Hematopoietic multipotent progenitor cell treated with erythropoietin and hydrocortisone succinate and interleukin-3 and kit ligand, for 15 days (in vitro differentiated cells): ENCODE data around the gene PLD3.
"Not testable (repeated sequence)": the region's sequence is repeated elsewhere in the genome, so short reads cannot be mapped to it uniquely, and the experiment has no call there.

Experiments used
- DNase-seq: peaks from one replicate; pipeline ENCODE4 v3.0.0-alpha.2; 2015; ENCODE audit warnings: low spot score

Gene PLD3

GRCh38 chr19:40365613-40366401 is 17.3 kb downstream of the PLD3 start:
- peak; percentile 73 for DNase-seq

GRCh38 chr19:40366697-40367561 is 18.4 kb downstream of the PLD3 start:
- no peak for DNase-seq

GRCh38 chr19:40367577-40368434 is 19.3 kb downstream of the PLD3 start:
- no peak for DNase-seq

DNA sequence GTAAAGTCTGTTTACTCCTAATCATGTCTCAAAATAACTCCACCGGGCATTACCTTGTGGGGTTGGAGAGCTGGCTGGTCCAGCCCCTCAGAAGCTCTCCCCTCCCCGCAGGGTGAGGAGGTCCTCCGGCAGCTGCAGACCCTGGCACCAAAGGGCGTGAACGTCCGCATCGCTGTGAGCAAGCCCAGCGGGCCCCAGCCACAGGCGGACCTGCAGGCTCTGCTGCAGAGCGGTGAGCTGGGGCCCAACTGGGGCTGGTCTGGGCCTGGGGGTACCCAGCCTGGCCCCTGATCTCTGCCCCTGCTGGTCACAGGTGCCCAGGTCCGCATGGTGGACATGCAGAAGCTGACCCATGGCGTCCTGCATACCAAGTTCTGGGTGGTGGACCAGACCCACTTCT is 21.3 kb downstream of the PLD3 start:
- DNase-seq: no peak

DNA sequence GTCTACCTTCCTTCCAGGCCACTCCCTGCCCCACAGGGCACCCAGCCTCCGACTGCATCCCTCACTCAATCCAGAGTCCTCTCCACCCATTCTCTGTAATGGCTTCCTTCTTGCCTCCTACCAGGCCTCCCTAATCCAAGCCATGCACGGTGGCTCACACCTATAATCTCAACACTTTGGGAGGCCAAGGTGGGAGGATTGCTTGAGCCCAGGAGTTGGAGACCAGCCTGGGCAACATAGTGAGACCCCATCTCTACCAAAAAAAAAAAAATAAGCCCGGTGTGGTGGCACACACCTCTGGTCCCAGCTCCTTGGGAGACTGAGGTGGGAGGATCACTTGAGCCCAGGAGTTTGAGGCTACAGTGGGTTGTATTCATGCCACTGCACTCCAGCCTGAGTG is 21.8 kb downstream of the PLD3 start:
- DNase-seq: not testable (repeated sequence)

DNA sequence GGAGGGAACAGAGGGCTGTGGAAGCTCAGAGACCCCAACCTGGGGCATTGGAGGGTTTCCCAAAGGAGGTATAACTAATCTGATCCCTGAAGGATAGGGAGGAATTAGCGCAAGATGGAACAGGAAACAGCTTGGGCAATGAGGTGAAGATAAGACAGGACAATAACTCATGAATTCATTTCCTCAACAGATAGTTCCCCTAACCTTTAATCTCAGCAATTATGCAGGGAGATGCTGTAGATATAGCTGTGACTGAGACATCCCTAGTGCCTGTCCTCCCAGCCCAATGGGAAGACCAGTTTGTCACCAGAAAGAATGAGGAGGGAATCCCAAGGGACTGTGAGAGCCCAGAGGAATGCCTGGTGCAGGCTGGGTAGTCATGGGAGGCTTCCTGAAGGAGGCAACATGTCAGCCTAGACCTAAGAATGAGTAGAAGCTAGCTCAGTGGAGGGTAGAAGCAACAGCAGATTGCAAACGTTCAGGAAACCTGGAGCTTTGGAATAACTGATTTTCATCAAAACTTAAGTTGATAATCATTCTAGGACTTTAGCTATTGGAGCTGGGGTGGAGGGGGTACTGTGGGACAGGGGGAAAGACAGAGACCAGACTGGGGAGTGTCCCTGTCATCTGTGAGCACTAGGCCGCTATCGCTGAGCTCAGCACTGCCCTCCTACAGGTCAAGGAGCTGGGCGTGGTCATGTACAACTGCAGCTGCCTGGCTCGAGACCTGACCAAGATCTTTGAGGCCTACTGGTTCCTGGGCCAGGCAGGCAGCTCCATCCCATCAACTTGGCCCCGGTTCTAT is 22.7 kb downstream of the PLD3 start:
- DNase-seq: no peak

GRCh38 chr19:40371802-40372122 is 23.3 kb downstream of the PLD3 start:
- no peak for DNase-seq

GRCh38 chr19:40374084-40374483 is 25.6 kb downstream of the PLD3 start:
- no peak for DNase-seq

DNA sequence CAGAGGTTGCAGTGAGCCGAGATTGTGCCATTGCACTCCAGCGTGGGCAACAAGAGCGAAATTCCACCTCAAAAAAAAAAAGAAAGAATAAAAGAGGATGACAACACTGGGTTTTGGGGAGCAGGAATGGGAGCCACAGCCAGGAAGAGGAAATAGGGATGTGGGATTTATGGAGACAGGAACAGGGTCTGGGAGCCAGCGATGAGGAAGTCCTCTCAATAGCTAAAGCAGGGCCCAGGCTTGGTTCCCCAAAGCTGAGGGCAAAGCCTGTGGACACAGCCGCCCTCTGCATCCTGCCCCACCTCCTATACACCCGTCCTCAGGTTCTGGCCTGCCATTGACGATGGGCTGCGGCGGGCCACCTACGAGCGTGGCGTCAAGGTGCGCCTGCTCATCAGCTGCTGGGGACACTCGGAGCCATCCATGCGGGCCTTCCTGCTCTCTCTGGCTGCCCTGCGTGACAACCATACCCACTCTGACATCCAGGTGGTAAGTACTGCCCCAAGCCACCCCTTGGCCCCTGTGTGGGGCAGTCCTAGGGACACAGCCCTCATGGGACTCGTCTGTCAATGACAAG is 27.9 kb downstream of the PLD3 start:
- DNase-seq: no peak

GRCh38 chr19:40377876-40378385 is 29.4 kb downstream of the PLD3 start:
- no peak for DNase-seq

- DNase-seq: no peak
Measured at GRCh38 chr19:40378509-40378908, 30.0 kb downstream of the PLD3 start.

- DNase-seq: no peak
Measured at GRCh38 chr19:40379446-40380198, 31.1 kb downstream of the PLD3 start.

DNA sequence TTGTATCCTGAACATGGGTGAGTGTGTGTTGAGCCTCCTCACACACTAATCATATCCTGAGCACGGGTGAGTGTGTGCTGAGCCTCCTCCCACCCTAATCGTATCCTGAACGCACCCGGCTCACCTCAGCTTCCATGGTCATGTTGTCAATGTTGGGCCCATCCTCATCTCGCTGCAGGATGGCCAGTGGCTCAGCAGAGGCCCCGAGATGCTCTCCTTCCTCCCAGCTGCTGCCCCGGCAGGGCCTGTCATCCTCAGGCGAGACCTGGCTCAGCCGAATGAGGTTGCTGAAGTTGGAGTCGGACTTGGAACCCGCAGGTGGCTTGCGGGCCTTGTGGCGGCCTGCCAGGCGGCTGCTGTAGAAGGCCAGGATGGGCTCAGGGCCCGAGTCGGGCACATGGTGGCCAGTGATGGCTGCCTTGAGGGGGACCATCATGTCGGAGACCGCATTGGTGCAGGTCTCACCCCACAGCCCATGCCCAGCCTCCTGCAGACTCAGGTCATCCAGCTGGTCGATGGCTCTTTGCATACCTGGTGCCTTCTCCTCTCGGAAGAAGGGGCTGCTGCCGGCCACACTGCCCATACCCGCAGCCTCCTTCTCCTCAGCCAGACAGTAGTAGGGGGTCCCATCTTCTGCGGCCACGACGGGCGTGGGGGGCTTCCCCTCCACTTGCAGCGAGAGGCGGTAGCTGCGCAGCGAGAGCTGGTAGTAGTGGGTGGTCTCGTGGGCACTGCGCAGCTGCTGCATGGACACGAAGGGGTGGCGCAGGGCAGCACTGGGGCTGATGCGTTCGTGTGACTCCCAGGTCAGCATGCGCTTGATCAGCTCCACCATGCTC is 31.9 kb downstream of the PLD3 start:
- no peak for DNase-seq

DNA sequence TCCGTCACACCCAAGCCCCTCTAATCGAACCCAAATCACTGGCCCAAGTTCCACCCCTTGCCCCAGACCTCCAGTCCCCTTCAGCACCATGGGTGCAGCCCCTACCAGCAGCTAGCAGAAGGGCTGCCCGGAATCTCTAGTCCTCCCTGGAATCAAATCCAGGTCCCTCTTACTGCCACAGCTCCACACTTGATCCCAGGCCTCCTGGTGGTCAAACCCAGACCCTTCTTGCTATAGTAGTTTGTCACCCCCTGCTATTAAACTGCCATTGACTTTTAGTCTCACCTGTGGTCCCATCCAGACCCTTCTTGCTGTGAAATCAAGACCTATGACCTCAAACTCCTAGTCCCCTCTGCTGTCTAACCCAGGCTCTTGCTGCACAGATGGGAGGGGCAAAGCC is 32.8 kb downstream of the PLD3 start:
- DNase-seq: no peak

- no peak for DNase-seq
Measured at GRCh38 chr19:40383668-40384248, 35.3 kb downstream of the PLD3 start.

DNA sequence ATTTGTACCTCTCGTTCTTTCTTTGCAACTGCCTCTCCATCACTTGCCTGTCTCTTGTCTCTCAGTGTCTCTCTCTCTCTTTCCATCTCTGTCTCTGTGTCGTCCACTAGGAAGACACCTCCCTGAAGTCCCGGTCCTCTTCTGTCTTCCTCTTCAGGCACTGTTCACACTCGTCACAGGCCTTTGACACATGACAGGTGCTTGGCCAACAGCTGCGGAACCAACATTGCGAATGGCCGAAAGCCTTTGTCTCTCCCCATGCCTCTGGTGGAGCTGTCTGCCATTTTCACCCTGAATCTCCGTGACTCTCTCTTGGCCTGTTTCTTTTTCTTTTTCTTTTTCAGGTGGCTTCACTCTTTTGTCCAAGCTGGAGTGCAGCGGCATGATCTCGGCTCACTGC is 38.7 kb downstream of the PLD3 start:
- no peak for DNase-seq

DNA sequence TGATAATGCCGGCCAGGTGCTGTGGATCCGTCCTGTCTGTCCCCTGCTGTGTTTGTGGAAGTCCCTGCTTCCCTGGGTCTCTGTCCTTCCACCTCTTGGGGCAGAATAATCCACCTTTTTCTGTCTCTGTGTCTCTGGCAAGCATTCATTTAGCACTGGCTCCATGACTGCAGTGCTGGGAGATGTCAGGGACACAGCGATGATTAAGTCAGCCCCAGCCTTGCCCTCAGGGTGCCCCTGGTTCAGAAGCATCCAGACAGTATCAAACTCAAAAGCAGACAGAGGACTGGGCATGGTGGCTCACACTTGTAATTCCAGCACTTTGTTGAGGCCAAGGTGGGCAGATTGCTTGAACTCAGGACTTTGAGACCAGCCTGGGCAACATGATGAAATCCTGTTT is 40.0 kb downstream of the PLD3 start:
- no peak for DNase-seq

DNA sequence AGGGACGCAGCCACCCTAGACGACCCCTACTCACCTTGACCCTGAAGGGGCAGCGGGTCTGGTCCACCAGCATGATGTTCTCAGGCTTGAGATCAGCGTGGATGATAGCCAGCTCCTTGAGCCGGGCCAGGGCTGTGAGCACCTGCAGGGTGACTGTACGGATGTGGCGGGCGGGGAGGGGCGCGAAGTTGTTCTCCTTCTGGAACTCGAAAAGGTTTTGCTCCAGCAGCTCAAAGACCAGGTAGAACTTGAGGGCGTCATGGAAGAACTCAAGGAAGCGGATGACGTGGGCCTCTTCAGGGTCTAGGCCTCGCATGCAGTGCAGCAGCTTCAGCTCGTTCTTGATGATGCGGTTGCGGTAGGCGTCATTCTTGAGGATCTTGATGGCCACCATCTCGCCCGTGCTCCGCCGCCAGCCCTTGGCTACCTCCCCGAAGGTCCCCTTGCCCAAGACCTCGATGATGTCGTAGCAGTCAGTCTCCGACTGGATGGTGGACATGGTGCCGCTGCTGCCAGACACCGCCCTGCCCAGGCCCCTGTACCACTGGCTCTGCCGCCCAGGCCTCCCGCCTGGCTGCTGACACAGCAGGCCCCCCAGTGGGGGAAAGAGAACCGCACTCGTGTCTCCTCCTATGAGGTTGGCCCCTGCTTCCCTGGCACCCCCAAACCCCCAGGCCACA is 41.0 kb downstream of the PLD3 start:
- DNase-seq: no peak
